Naive thymus-derived CD8-positive, alpha-beta T cell (primary cell): ENCODE data around the gene TXLNG. TPM values are rescaled to one million over a fixed set of nuclear protein-coding genes. Genes with fewer than 3 reads are reported as not detected.

Experiments
- ATAC-seq, 2 donors: fragments of 150-1000 bp; cut with Tn5 transposase in 1 of 2; sonication (Bioruptor Pico), chemical (Tn5 transposase) in 1 of 2; 1 replicate in 1 of 2; 2 replicates in 1 of 2; pipeline ENCODE4 v1.10.0; 2021; ENCODE audit warnings: mild to moderate bottlenecking in 2 of 2, moderate library complexity in 2 of 2
- POLR2A ChIA-PET: fragments of 350-600 bp; sonication (Branson Sonifier 250); formaldehyde crosslinking; loops from one replicate; lab custom pipeline; 2021; ENCODE audit warnings: antibody characterized with exemption; lab: Charles Lee
- DNase-seq, 10 donors: peaks; one replicate each; pipeline versions ENCODE4 v3.0.0 to v3.0.0-alpha.2; 2020 to 2022
- H3K27ac Mint-ChIP-seq, 10 donors: one replicate each; pipeline ENCODE4 v1.8.0; 2020 to 2022; ENCODE audit warnings: mild to moderate bottlenecking in 10 of 10, mixed read lengths in 10 of 10, moderate library complexity in 4 of 10, inconsistent platforms in 1 of 10
- H3K27me3 Mint-ChIP-seq, 5 donors: one replicate each; pipeline ENCODE4 v1.8.0; 2021 to 2022; ENCODE audit warnings: mixed read lengths in 5 of 5
- H3K36me3 Mint-ChIP-seq, 3 donors: one replicate each; pipeline ENCODE4 v1.8.0; 2020 to 2022; ENCODE audit warnings: mixed read lengths in 3 of 3, mild to moderate bottlenecking in 2 of 3, inconsistent platforms in 1 of 3
- H3K4me1 Mint-ChIP-seq, 4 donors: one replicate each; pipeline ENCODE4 v1.8.0; 2021 to 2022; ENCODE audit warnings: mixed read lengths in 4 of 4
- H3K4me3 Mint-ChIP-seq, 10 donors: one replicate each; pipeline ENCODE4 v1.8.0; 2020 to 2022; ENCODE audit warnings: mild to moderate bottlenecking in 10 of 10, mixed read lengths in 10 of 10, moderate library complexity in 6 of 10, inconsistent platforms in 1 of 10
- H3K9me3 Mint-ChIP-seq, 9 donors: one replicate each; pipeline ENCODE4 v1.8.0; 2020 to 2022; ENCODE audit warnings: mixed read lengths in 9 of 9, mild to moderate bottlenecking in 3 of 9, inconsistent platforms in 1 of 9, moderate library complexity in 1 of 9
- polyA plus RNA-seq, 3 donors: library from polyadenylated mRNA; unstranded; fragments of 300-500 nt; fragmentation: Illumina TruSeq; gene quantifications; one replicate each; pipeline ENCODE4 v1.2.3, GENCODE V29; 2021
- total RNA-seq, 8 experiments: library from RNA in 2 of 8; stranded (reverse) in 2 of 8; gene quantifications; one replicate each; pipeline ENCODE4 v1.2.3 and lab custom pipeline; 2021 to 2026

Gene TXLNG
- total and polyA plus RNA-seq, 5 experiments from 2014 or later = 15.7 to 28.4 (median 26.0) TPM

DNA sequence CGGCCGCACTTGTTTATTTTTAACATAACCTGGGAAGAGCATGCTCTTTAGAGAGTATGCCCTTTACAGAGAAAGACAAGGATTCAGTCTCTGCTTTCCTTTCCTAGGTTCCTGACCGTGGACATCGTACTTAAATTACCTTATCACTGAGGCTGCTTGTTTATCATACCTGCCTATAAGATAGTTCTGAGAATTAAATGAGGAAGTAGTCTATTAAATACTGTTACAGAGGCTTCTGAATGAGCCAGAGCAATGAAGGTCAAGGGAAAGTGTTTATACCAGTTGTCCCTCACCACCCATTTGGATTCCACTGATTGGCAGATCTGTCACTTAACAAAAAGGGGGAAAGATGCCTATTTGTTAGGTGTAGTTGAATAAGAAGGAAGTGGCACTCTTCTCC is 10.0 kb downstream of the TXLNG start:
- Mint-ChIP-seq H3K27me3 (no peaks in the 10 kb centered on the region), H3K4me1 (peaks cover 0 to 28% (median 4%) of the 10 kb centered on the region in 4 donors), H3K9me3 (no peaks in the 10 kb centered on the region), H3K36me3 (peaks cover 0 to 46% (median 2%) of the 10 kb centered on the region in 3 donors), H3K27ac (peak overlapping the region in 1 of 10 donors; percentile 26), H3K4me3 (no peak overlapping the region)
- DNase-seq (no peak), ATAC-seq (no peak)
- POLR2A ChIA-PET = no interaction called here

- no peak overlapping the region for H3K4me3 Mint-ChIP-seq
- H3K27me3 Mint-ChIP-seq = no peaks in the 10 kb centered on the region
- H3K27ac Mint-ChIP-seq = no peak overlapping the region
- peaks cover 0 to 28% (median 4%) of the 10 kb centered on the region in 4 donors for H3K4me1 Mint-ChIP-seq
- DNase-seq (no peak), ATAC-seq (no peak)
- H3K9me3 Mint-ChIP-seq = no peaks in the 10 kb centered on the region
- peaks cover 0 to 39% (median 2%) of the 10 kb centered on the region in 3 donors for H3K36me3 Mint-ChIP-seq
- POLR2A ChIA-PET = no interaction called here
Observed at GRCh38 chrX:16797358-16797757, 11.1 kb downstream of the TXLNG start.

- H3K4me3 Mint-ChIP-seq = no peak overlapping the region
- no peaks in the 10 kb centered on the region for H3K9me3 Mint-ChIP-seq
- no peaks in the 10 kb centered on the region for H3K27me3 Mint-ChIP-seq
- peaks cover 0 to 28% (median 4%) of the 10 kb centered on the region in 4 donors for H3K4me1 Mint-ChIP-seq
- ATAC-seq (no peak), DNase-seq (no peak)
- no peak overlapping the region for H3K27ac Mint-ChIP-seq
- POLR2A ChIA-PET = no interaction called here
- peaks cover 0 to 43% (median 2%) of the 10 kb centered on the region in 3 donors for H3K36me3 Mint-ChIP-seq
Observed at GRCh38 chrX:16797841-16798240, 11.6 kb downstream of the TXLNG start.

DNA sequence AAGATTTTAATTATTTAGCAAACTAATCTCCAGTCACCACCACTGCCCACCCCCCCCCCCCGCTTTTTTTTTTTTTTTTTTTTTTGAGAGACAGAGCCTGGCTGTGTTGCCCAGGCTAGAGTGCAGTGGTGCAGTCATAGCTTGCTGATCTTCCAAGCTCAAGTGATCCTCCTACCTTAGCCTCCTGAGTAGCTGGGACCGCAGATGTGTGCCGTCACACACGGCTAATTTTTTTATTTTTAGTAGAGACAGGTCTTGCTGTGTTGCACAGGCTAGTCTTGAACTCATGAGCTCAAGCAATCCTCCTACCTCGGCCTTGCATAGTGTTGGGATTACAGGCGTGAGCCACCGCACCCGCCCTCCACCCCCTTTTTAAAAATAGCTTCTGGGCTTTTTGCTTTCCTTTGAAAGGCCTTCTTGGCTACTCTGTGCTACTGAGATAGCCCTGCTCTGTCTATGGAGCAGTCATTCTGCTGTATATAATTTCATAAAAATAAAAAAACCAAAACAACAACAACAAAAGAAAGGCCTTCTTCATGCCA is 18.7 kb downstream of the TXLNG start:
- POLR2A ChIA-PET = no interaction called here
- no peak for ATAC-seq
- H3K9me3 Mint-ChIP-seq = no peaks in the 10 kb centered on the region
- peaks cover 7 to 34% (median 23%) of the 10 kb centered on the region in 4 donors for H3K4me1 Mint-ChIP-seq
- H3K4me3 Mint-ChIP-seq = no peak overlapping the region
- DNase-seq = no peak
- peaks cover 0 to 27% (median 0%) of the 10 kb centered on the region in 3 donors for H3K36me3 Mint-ChIP-seq
- H3K27ac Mint-ChIP-seq = no peak overlapping the region
- no peaks in the 10 kb centered on the region for H3K27me3 Mint-ChIP-seq

GRCh38 chrX:16807548-16807947 is 21.3 kb downstream of the TXLNG start:
- H3K9me3 Mint-ChIP-seq = no peaks in the 10 kb centered on the region
- H3K36me3 Mint-ChIP-seq = peaks cover 0 to 27% (median 0%) of the 10 kb centered on the region in 3 donors
- H3K27ac Mint-ChIP-seq = peak overlapping the region in 3 of 10 donors; percentile 30 to 62 (median 34)
- no peak for ATAC-seq
- H3K4me3 Mint-ChIP-seq = no peak overlapping the region
- POLR2A ChIA-PET = no interaction called here
- peaks cover 9 to 31% (median 23%) of the 10 kb centered on the region in 4 donors for H3K4me1 Mint-ChIP-seq
- DNase-seq = no peak
- no peaks in the 10 kb centered on the region for H3K27me3 Mint-ChIP-seq

DNA sequence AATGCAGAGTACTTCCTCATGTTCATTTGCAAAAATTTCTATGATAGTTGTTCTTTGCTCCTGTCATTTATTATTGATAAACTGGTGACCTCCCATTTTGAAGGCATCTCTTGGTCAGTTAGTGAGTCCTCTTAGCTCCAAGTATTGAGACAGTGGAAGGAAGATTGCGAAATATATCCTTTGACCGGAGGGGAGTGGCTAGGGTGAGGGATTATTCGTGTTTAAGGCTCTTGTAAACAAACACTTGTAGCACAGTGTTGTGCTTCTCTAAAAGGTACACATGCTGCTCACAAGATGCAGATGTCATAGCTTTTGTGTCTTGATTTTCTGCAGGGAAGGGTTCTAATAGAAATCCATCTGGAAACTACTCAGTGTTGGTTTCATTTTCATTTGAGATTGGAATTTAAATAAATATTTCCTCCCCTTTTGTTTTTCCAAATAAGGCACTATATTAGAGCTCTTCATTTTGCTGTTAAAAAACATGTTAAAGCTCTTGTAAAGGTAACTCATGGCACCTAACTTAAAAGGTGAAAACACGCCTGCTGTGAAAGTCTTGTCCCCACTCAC is 21.8 kb downstream of the TXLNG start:
- DNase-seq (no peak), ATAC-seq (no peak)
- Mint-ChIP-seq H3K36me3 (peaks cover 0 to 26% (median 1%) of the 10 kb centered on the region in 3 donors), H3K4me1 (peaks cover 9 to 31% (median 23%) of the 10 kb centered on the region in 4 donors), H3K4me3 (peak overlapping the region in 2 of 10 donors; percentile 23 to 43), H3K9me3 (no peaks in the 10 kb centered on the region), H3K27ac (peak overlapping the region in 5 of 10 donors; percentile 30 to 62 (median 43)), H3K27me3 (no peaks in the 10 kb centered on the region)
- POLR2A ChIA-PET = no interaction called here

DNA sequence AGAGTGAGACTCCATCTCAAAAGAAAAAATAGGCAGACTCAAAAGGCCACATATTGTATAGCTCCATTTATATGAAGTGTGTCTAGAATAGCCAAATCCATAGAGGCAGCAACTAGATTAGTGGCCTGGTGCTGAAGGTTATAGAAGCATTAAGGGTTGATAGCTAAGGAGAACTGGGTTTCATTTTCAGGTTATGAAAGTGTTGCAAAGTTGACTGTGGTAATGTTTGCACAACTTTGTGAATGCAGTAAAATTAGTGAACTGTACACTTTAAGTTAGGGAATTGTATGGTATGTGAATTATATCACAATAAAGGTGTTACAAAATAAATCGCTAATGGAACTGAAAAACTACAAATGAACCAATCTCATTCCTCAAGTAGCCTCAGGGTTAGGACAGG is 28.3 kb downstream of the TXLNG start:
- no peak overlapping the region for H3K4me3 Mint-ChIP-seq

GRCh38 chrX:16819634-16820033 is 33.4 kb downstream of the TXLNG start:
- Mint-ChIP-seq H3K27ac (no peak overlapping the region), H3K4me3 (no peak overlapping the region), H3K4me1 (peaks cover 6 to 11% (median 7%) of the 10 kb centered on the region in 4 donors), H3K36me3 (peaks cover 0 to 62% (median 4%) of the 10 kb centered on the region in 3 donors), H3K9me3 (no peaks in the 10 kb centered on the region), H3K27me3 (no peaks in the 10 kb centered on the region)
- DNase-seq = no peak
- POLR2A ChIA-PET = no interaction called here
- no peak for ATAC-seq

More for the DNA sequence above, 28.3 kb downstream of the TXLNG start:
- Mint-ChIP-seq H3K36me3 (peaks cover 0 to 39% (median 1%) of the 10 kb centered on the region in 3 donors), H3K27me3 (no peaks in the 10 kb centered on the region), H3K4me1 (peaks cover 4 to 14% (median 6%) of the 10 kb centered on the region in 4 donors), H3K27ac (peak overlapping the region in 1 of 10 donors; percentile 49), H3K9me3 (no peaks in the 10 kb centered on the region)
- ATAC-seq (no peak), DNase-seq (no peak)
- POLR2A ChIA-PET = no interaction called here

GRCh38 chrX:16822723-16823122 is 36.5 kb downstream of the TXLNG start:
- peaks cover 0 to 3% (median 2%) of the 10 kb centered on the region in 4 donors for H3K4me1 Mint-ChIP-seq
- H3K27me3 Mint-ChIP-seq = no peaks in the 10 kb centered on the region
- POLR2A ChIA-PET = no interaction called here
- H3K27ac Mint-ChIP-seq = peak overlapping the region in 1 of 10 donors; percentile 23
- DNase-seq (no peak), ATAC-seq (no peak)
- no peaks in the 10 kb centered on the region for H3K9me3 Mint-ChIP-seq
- H3K36me3 Mint-ChIP-seq = peaks cover 0 to 62% (median 4%) of the 10 kb centered on the region in 3 donors
- H3K4me3 Mint-ChIP-seq = no peak overlapping the region

GRCh38 chrX:16825264-16826035 is 39.2 kb downstream of the TXLNG start:
- Mint-ChIP-seq H3K27me3 (no peaks in the 10 kb centered on the region), H3K4me1 (peaks cover 0 to 3% (median 1%) of the 10 kb centered on the region in 4 donors), H3K9me3 (no peaks in the 10 kb centered on the region), H3K4me3 (no peak overlapping the region), H3K36me3 (peaks cover 0 to 60% (median 10%) of the 10 kb centered on the region in 3 donors), H3K27ac (no peak overlapping the region)
- ATAC-seq (no peak), DNase-seq (no peak)
- POLR2A ChIA-PET = no interaction called here

GRCh38 chrX:16826207-16826606 is 39.9 kb downstream of the TXLNG start:
- no peak for ATAC-seq
- Mint-ChIP-seq H3K27ac (peak overlapping the region in 1 of 10 donors; percentile 38), H3K9me3 (no peaks in the 10 kb centered on the region)

GRCh38 chrX:16827225-16827624 is 41.0 kb downstream of the TXLNG start:
- Mint-ChIP-seq H3K36me3 (peaks cover 0 to 55% (median 12%) of the 10 kb centered on the region in 3 donors), H3K27ac (no peak overlapping the region), H3K4me3 (no peak overlapping the region), H3K27me3 (no peaks in the 10 kb centered on the region), H3K9me3 (no peaks in the 10 kb centered on the region), H3K4me1 (peaks cover 0 to 3% (median 1%) of the 10 kb centered on the region in 4 donors)
- POLR2A ChIA-PET = no interaction called here
- no peak for ATAC-seq
- no peak for DNase-seq

More at GRCh38 chrX:16826207-16826606, 39.9 kb downstream of the TXLNG start:
- peak in 3 of 10 donors; percentile 17 to 35 (median 27) for DNase-seq
- peaks cover 0 to 54% (median 10%) of the 10 kb centered on the region in 3 donors for H3K36me3 Mint-ChIP-seq
- H3K4me1 Mint-ChIP-seq = peaks cover 0 to 3% (median 1%) of the 10 kb centered on the region in 4 donors
- no peak overlapping the region for H3K4me3 Mint-ChIP-seq
- POLR2A ChIA-PET = no interaction called here
- no peaks in the 10 kb centered on the region for H3K27me3 Mint-ChIP-seq
